Left ventricle myocardium superior (tissue), 1 donor: ENCODE results near the gene LRRTM4. TPM values are rescaled to one million over a fixed set of nuclear protein-coding genes. Genes with fewer than 3 reads are reported as not detected.
"Not testable (repeated sequence)": the region's sequence is repeated elsewhere in the genome, so short reads cannot be mapped to it uniquely, and the experiment has no call there.

Experiments
- ATAC-seq: fragments of 200-7000 bp; cut with Tn5 transposase; one replicate; pipeline ENCODE4 v1.9.1; 2020; ENCODE audit warnings: mild to moderate bottlenecking, moderate library complexity
- DNase-seq: peaks from one replicate; pipeline ENCODE4 v3.0.0-alpha.2; 2020
- intact Hi-C: fragments of 100-400 bp; cut with micrococcal nuclease; formaldehyde crosslinking; loops from one replicate; pipeline ENCODE4 v1.11.0; 2022
- total RNA-seq: library from RNA; stranded (reverse); fragmentation: NEBNext Ultra II Directional; extraction: Animal tissue kit (Norgen Biotek cat#: 25700); gene quantifications from one replicate; pipeline ENCODE4 v1.2.1, GENCODE V29; 2021
- donor health status: DM: no; HTN: yes; CAD: no; lungs with severe emphysema.

The LRRTM4 gene
- total RNA-seq, 1 donor from 2014 or later: 0.69 TPM

- DNase-seq (no peak), ATAC-seq (no peak)
- intact Hi-C loops: no loop called here
Observed at GRCh38 chr2:77193858-77194448, 328.2 kb downstream of the LRRTM4 start.

GRCh38 chr2:77192811-77193289 lies 329.3 kb downstream of the LRRTM4 start:
- intact Hi-C loops: no loop called here
- DNase-seq (no peak), ATAC-seq (no peak)

- DNase-seq (no peak), ATAC-seq (no peak)
- intact Hi-C loops: no loop called here
Observed at GRCh38 chr2:77191665-77192064, 330.5 kb downstream of the LRRTM4 start.

GRCh38 chr2:77190721-77191346 lies 331.3 kb downstream of the LRRTM4 start:
- intact Hi-C loops: no loop called here
- DNase-seq (no peak), ATAC-seq (no peak)

- ATAC-seq (no peak), DNase-seq (no peak)
- intact Hi-C loops: no loop called here
Observed at GRCh38 chr2:77185052-77185451, 337.1 kb downstream of the LRRTM4 start.

GRCh38 chr2:77179297-77179696 lies 342.9 kb downstream of the LRRTM4 start:
- ATAC-seq (no peak), DNase-seq (no peak)
- intact Hi-C loops: no loop called here

- ATAC-seq, DNase-seq, intact Hi-C loops: not testable (repeated sequence)
Observed at GRCh38 chr2:77175266-77175780, 346.9 kb downstream of the LRRTM4 start.

GRCh38 chr2:77169426-77169825 lies 352.8 kb downstream of the LRRTM4 start:
- no peak for ATAC-seq
- intact Hi-C loops: no loop called here
- no peak for DNase-seq

GRCh38 chr2:77164021-77164420 lies 358.2 kb downstream of the LRRTM4 start:
- ATAC-seq, intact Hi-C loops, DNase-seq: not testable (repeated sequence)

- ATAC-seq (no peak), DNase-seq (no peak)
- intact Hi-C loops: no loop called here
Observed at GRCh38 chr2:77161009-77161408, 361.2 kb downstream of the LRRTM4 start.

GRCh38 chr2:77156599-77156998 lies 365.6 kb downstream of the LRRTM4 start:
- no peak for ATAC-seq
- intact Hi-C loops: no loop called here
- no peak for DNase-seq

- ATAC-seq: no peak
- intact Hi-C loops: no loop called here
Observed at GRCh38 chr2:77155511-77155910, 366.7 kb downstream of the LRRTM4 start.

GRCh38 chr2:77149565-77149964 lies 372.6 kb downstream of the LRRTM4 start:
- intact Hi-C loops: no loop called here
- ATAC-seq: no peak
- DNase-seq: no peak

More at GRCh38 chr2:77155511-77155910, 366.7 kb downstream of the LRRTM4 start:
- DNase-seq: no peak

GRCh38 chr2:77147153-77147552 lies 375.0 kb downstream of the LRRTM4 start:
- no peak for ATAC-seq
- intact Hi-C loops: no loop called here

GRCh38 chr2:77144772-77145171 lies 377.4 kb downstream of the LRRTM4 start:
- intact Hi-C loops: no loop called here
- DNase-seq (no peak), ATAC-seq (no peak)

More at GRCh38 chr2:77147153-77147552, 375.0 kb downstream of the LRRTM4 start:
- DNase-seq: no peak

GRCh38 chr2:77142141-77142540 lies 380.0 kb downstream of the LRRTM4 start:
- DNase-seq (no peak), ATAC-seq (no peak)
- intact Hi-C loops: no loop called here

- ATAC-seq, intact Hi-C loops, DNase-seq: not testable (repeated sequence)
Observed at GRCh38 chr2:77128479-77128878, 393.7 kb downstream of the LRRTM4 start.

- ATAC-seq (no peak), DNase-seq (no peak)
- intact Hi-C loops: no loop called here
Observed at GRCh38 chr2:77127345-77127744, 394.8 kb downstream of the LRRTM4 start.

- intact Hi-C loops: no loop called here
- no peak for ATAC-seq
- DNase-seq: no peak
Observed at GRCh38 chr2:77121518-77121917, 400.7 kb downstream of the LRRTM4 start.

GRCh38 chr2:77119333-77119732 lies 402.8 kb downstream of the LRRTM4 start:
- intact Hi-C loops: no loop called here
- ATAC-seq: no peak

GRCh38 chr2:77108915-77109314 lies 413.3 kb downstream of the LRRTM4 start:
- intact Hi-C loops: no loop called here
- ATAC-seq (no peak), DNase-seq (no peak)

More at GRCh38 chr2:77119333-77119732, 402.8 kb downstream of the LRRTM4 start:
- DNase-seq: no peak
